GM18526 (cell line): Measurements from ENCODE around the gene C1orf159.

ENCODE experiments used
- POLR2A ChIP-seq: IDR thresholded peaks from 3 replicates; pipeline ENCODE4 v1.6.1; 2011; ENCODE audit not compliant: insufficient read length; ENCODE audit errors: extremely low read depth

The C1orf159 gene

GRCh38 chr1:1065265-1065939 is 50.5 kb downstream of the C1orf159 start:
- no peak for TF ChIP-seq POLR2A

- peak; percentile 64 for TF ChIP-seq POLR2A
Observed at GRCh38 chr1:1063945-1064831, 51.7 kb downstream of the C1orf159 start.

GRCh38 chr1:1063261-1063944 is 52.5 kb downstream of the C1orf159 start:
- TF ChIP-seq POLR2A = no peak

- no peak for TF ChIP-seq POLR2A
Observed at GRCh38 chr1:1062348-1063163, 53.3 kb downstream of the C1orf159 start.

- no peak for TF ChIP-seq POLR2A
Observed at GRCh38 chr1:1061682-1062345, 54.1 kb downstream of the C1orf159 start.

- no peak for TF ChIP-seq POLR2A
Observed at GRCh38 chr1:1060281-1061000, 55.4 kb downstream of the C1orf159 start.

GRCh38 chr1:1059494-1060280 is 56.2 kb downstream of the C1orf159 start:
- TF ChIP-seq POLR2A = peak; percentile 44

GRCh38 chr1:1058921-1059493 is 56.9 kb downstream of the C1orf159 start:
- no peak for TF ChIP-seq POLR2A

- no peak for TF ChIP-seq POLR2A
Observed at GRCh38 chr1:1058088-1058905, 57.6 kb downstream of the C1orf159 start.

- no peak for TF ChIP-seq POLR2A
Observed at GRCh38 chr1:1055841-1056736, 59.8 kb downstream of the C1orf159 start.

- TF ChIP-seq POLR2A = no peak
Observed at GRCh38 chr1:1054971-1055370, 60.9 kb downstream of the C1orf159 start.
